RWPE1 (cell line): ENCODE measurements around the gene KIF18B.
A peak's percentile ranks its signal among the peaks of the same experiment; 100 is the strongest.

Source experiments
- CTCF ChIA-PET: fragments of 350-600 bp; sonication (Branson Sonifier 250); formaldehyde crosslinking; extraction: SDS; loops from one replicate; lab custom pipeline; 2021; lab: Yijun Ruan, JAX
- POLR2A ChIA-PET: fragments of 400-600 bp; formaldehyde crosslinking; extraction: SDS; loops from one replicate; lab custom pipeline; 2020; ENCODE audit warnings: antibody characterized with exemption; ENCODE audit not compliant: low non-redundant PET; lab: Yijun Ruan, JAX
- DNase-seq: peaks from one replicate; pipeline ENCODE4 v3.0.0; 2012; ENCODE audit warnings: low spot score
- H3K27ac ChIP-seq: fragments of 450-650 bp; 2 replicates; pipeline ENCODE4 v1.5.1; 2017
- TF ChIP-seq, protein P1 (sequence below): fragments of 450-650 bp; conservative IDR thresholded peaks from 2 replicates; pipeline ENCODE4 v1.5.1; 2017; ENCODE audit warnings: low read depth, mild to moderate bottlenecking

Gene KIF18B

DNA sequence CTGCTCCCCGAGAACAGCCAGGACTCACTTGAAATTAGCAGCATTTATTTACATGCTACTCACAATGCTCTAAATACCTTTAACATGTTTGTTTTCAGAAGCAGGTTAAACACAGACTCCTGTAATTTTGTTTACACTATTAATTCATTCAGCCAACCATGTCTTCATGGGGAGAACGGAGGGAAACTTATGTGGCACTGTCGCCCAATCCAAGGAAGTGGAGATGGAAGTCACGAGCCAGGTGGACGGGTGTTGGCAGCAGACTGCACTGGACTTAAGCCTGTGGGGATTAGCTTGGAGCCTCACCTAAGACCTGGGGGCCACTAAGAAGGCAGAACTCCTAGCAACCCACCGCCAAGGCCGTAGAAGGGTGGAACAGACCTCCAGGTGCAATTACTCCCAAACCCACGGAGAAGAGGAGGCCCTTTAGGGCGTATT is 23.4 kb downstream of the KIF18B start:
- ChIA-PET CTCF (no interaction called here), POLR2A (no interaction called here)
- no peak for DNase-seq
- H3K27ac ChIP-seq: peak overlapping the region; percentile 47
- TF ChIP-seq, protein P1, sequence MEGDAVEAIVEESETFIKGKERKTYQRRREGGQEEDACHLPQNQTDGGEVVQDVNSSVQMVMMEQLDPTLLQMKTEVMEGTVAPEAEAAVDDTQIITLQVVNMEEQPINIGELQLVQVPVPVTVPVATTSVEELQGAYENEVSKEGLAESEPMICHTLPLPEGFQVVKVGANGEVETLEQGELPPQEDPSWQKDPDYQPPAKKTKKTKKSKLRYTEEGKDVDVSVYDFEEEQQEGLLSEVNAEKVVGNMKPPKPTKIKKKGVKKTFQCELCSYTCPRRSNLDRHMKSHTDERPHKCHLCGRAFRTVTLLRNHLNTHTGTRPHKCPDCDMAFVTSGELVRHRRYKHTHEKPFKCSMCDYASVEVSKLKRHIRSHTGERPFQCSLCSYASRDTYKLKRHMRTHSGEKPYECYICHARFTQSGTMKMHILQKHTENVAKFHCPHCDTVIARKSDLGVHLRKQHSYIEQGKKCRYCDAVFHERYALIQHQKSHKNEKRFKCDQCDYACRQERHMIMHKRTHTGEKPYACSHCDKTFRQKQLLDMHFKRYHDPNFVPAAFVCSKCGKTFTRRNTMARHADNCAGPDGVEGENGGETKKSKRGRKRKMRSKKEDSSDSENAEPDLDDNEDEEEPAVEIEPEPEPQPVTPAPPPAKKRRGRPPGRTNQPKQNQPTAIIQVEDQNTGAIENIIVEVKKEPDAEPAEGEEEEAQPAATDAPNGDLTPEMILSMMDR: no peak

- 0 out of 2 replicates have a peak overlapping the region, but pooled peaks have one; percentile 0 for H3K27ac ChIP-seq
- no peak for DNase-seq
- POLR2A ChIA-PET: no interaction called here
- TF ChIP-seq, protein P1: no peak
- CTCF ChIA-PET: interaction anchor here (2.8 to 5.6 kb wide), 2 partner anchors 98 to 176 kb away, joined by 29 to 113 read pairs; no protein-coding TSS in a partner anchor
Measured at GRCh38 chr17:44922746-44923470, 24.7 kb downstream of the KIF18B start.

DNA sequence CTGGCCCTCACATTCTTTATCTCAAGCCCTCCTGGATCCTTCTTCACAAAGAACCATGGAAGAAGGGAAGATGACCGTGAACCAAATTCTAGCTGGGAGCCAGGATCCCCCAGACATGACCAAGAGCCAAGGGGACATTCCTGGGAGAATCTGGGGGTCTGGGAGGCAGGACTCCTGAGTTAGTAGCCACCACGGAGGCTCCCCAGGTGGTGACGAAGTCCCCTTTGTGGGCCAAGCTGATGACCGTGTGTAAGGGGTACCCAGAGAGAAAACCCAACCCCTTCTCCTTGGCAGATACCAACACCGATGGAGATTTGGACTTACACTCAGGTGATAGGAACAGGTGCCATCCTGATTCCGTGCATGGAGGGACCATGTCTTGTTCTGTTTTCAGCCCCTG is 25.4 kb downstream of the KIF18B start:
- TF ChIP-seq, protein P1: no peak
- CTCF ChIA-PET: interaction anchor here (0.6 to 5.6 kb wide), 3 partner anchors 99 to 275 kb away, joined by 8 to 113 read pairs (median 29); no protein-coding TSS in a partner anchor
- POLR2A ChIA-PET: no interaction called here
- H3K27ac ChIP-seq: no peak overlapping the region; the same call in 1 of the 2 replicates
- DNase-seq: no peak

GRCh38 chr17:44921122-44921882 is 26.3 kb downstream of the KIF18B start:
- H3K27ac ChIP-seq: no peak overlapping the region; the same call in 1 of the 2 replicates
- ChIA-PET CTCF (interaction anchor here (0.6 to 5.6 kb wide), 7 partner anchors 12 to 178 kb away, joined by 3 to 113 read pairs (median 6); partner anchors contain the start of gene C1QL1), POLR2A (interaction anchor here (0.6 to 1.1 kb wide), 3 partner anchors 98 to 103 kb away, joined by 3 to 5 read pairs (median 4); no protein-coding TSS in a partner anchor)
- TF ChIP-seq, protein P1: no peak
- DNase-seq: no peak

- TF ChIP-seq, protein P1: no peak
- H3K27ac ChIP-seq: no peak overlapping the region
- POLR2A ChIA-PET: interaction anchor here (1.0 to 1.1 kb wide), 2 partner anchors 99 to 101 kb away, joined by 3 to 4 read pairs; no protein-coding TSS in a partner anchor
- CTCF ChIA-PET: interaction anchor here (0.5 to 5.6 kb wide), 26 partner anchors 8 to 211 kb away, joined by 3 to 113 read pairs (median 4); partner anchors contain the start of genes C1QL1, EFTUD2 and PLCD3
- DNase-seq: no peak
Measured at GRCh38 chr17:44920565-44920940, 27.0 kb downstream of the KIF18B start.
